CD4-positive, alpha-beta T cell treated with Interleukin-6 for 4 hours (primary cell): Measurements from ENCODE around the gene KRT75.
"Not testable (repeated sequence)": the region's sequence is repeated elsewhere in the genome, so short reads cannot be mapped to it uniquely, and the experiment has no call there.

Experiments used
- DNase-seq: peaks from one replicate; pipeline ENCODE4 v3.0.0-alpha.2; 2020; ENCODE audit warnings: mixed read lengths

The KRT75 gene

GRCh38 chr12:52434081-52434733 is at the start of gene KRT75:
Gene KRT75, minus strand, starts transcription at chr12:52434371. Its CDS starts 67 bp downstream, at chr12:52434304.
- DNase-seq: no peak

- DNase-seq: no peak
These were observed 45.9 kb upstream of the KRT75 start for GRCh38 chr12:52480073-52480472.

- DNase-seq: no peak
These were observed 43.5 kb upstream of the KRT75 start for GRCh38 chr12:52477651-52478050.

- DNase-seq: no peak
These were observed 40.0 kb upstream of the KRT75 start for GRCh38 chr12:52474212-52474611.

GRCh38 chr12:52473768-52474167 is 39.6 kb upstream of the KRT75 start, which contains the start of gene KRT6C:
Gene KRT6C, minus strand, starts transcription at chr12:52473805. Its CDS starts 68 bp downstream, at chr12:52473737.
- DNase-seq: no peak

GRCh38 chr12:52469853-52470252 is 35.7 kb upstream of the KRT75 start:
- no peak for DNase-seq

GRCh38 chr12:52464897-52465296 is 30.7 kb upstream of the KRT75 start:
- no peak for DNase-seq

- no peak for DNase-seq
These were observed 27.5 kb upstream of the KRT75 start for GRCh38 chr12:52461693-52462092.

- no peak for DNase-seq
These were observed 24.7 kb upstream of the KRT75 start for GRCh38 chr12:52458861-52459260.

GRCh38 chr12:52455821-52456220 is 21.6 kb upstream of the KRT75 start:
- DNase-seq: no peak

- no peak for DNase-seq
These were observed 20.4 kb upstream of the KRT75 start for GRCh38 chr12:52454411-52455201.

- no peak for DNase-seq
These were observed 17.9 kb upstream of the KRT75 start, which contains the start of gene KRT6B for GRCh38 chr12:52452101-52452500. Gene KRT6B, minus strand, starts transcription at chr12:52452146. Its CDS starts 68 bp downstream, at chr12:52452078.

- no peak for DNase-seq
These were observed 14.1 kb upstream of the KRT75 start for GRCh38 chr12:52448228-52448627.

GRCh38 chr12:52447196-52447595 is 13.0 kb upstream of the KRT75 start:
- DNase-seq: not testable (repeated sequence)

- no peak for DNase-seq
These were observed 12.3 kb upstream of the KRT75 start for GRCh38 chr12:52446367-52447045.

- no peak for DNase-seq
These were observed 11.7 kb upstream of the KRT75 start for GRCh38 chr12:52445876-52446275.

GRCh38 chr12:52444647-52445595 is 10.8 kb upstream of the KRT75 start:
- no peak for DNase-seq

GRCh38 chr12:52443966-52444365 is 9.8 kb upstream of the KRT75 start:
- no peak for DNase-seq

- no peak for DNase-seq
These were observed 8.5 kb upstream of the KRT75 start for GRCh38 chr12:52442600-52443061.

- DNase-seq: no peak
These were observed 7.2 kb upstream of the KRT75 start for GRCh38 chr12:52441320-52441911.

- no peak for DNase-seq
These were observed 6.7 kb upstream of the KRT75 start for GRCh38 chr12:52440821-52441319.

- no peak for DNase-seq
These were observed 5.7 kb upstream of the KRT75 start for GRCh38 chr12:52439845-52440244.
